Central memory CD8-positive, alpha-beta T cell (primary cell): ENCODE measurements around the gene SEL1L3.
A peak's percentile ranks its signal among the peaks of the same experiment; 100 is the strongest.

Experiments
- ATAC-seq: fragments of 150-1000 bp; cut with Tn5 transposase; replicated peaks from 2 replicates; pipeline ENCODE4 v1.10.0; 2022; ENCODE audit warnings: mild to moderate bottlenecking, moderate FRiP score, moderate number of reproducible peaks; ENCODE audit not compliant: poor library complexity, severe bottlenecking; ENCODE audit errors: extremely low read depth
- DNase-seq, 2 donors: peaks; one replicate each; pipeline ENCODE4 v3.0.0; 2021; ENCODE audit warnings: low spot score in 2 of 2
- H3K27ac Mint-ChIP-seq: one replicate; pipeline ENCODE4 v1.8.0; 2022; ENCODE audit warnings: low read depth, mild to moderate bottlenecking, moderate library complexity, mixed read lengths
- H3K27me3 Mint-ChIP-seq: one replicate; pipeline ENCODE4 v1.8.0; 2022; ENCODE audit warnings: mixed read lengths
- H3K36me3 Mint-ChIP-seq: one replicate; pipeline ENCODE4 v1.8.0; 2022; ENCODE audit warnings: mild to moderate bottlenecking, moderate library complexity, mixed read lengths; ENCODE audit not compliant: insufficient read depth
- H3K4me1 Mint-ChIP-seq: one replicate; pipeline ENCODE4 v1.8.0; 2022; ENCODE audit warnings: mixed read lengths
- H3K4me3 Mint-ChIP-seq: one replicate; pipeline ENCODE4 v1.8.0; 2022; ENCODE audit warnings: mild to moderate bottlenecking, moderate library complexity, mixed read lengths
- H3K9me3 Mint-ChIP-seq: one replicate; pipeline ENCODE4 v1.8.0; 2022; ENCODE audit warnings: mixed read lengths

The SEL1L3 gene

DNA sequence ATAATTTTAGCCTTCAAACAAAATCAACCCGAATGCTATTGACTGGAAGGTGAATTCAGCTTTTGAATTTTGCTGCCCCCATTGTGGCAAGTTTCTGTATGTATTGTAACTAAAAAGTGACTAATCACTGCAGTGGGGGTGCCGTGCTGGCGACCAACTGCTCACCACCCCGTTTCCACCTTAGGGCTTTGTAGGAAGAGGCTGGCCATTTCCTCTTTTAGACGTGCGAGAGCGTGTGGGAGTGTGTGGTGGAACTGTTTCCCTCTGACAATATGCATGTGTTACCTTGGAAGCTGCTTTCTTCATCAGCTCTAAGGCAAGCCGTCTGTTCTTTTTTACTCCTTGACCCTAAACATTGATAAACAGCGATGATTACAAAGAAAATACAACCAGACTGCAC, 78.8 kb downstream of the SEL1L3 start:
- H3K4me3 Mint-ChIP-seq, result no peak overlapping the region
- no peaks in the 10 kb centered on the region for H3K9me3 Mint-ChIP-seq
- ATAC-seq (no peak), DNase-seq (no peak)
- H3K36me3 Mint-ChIP-seq, result peaks cover 39% of the 10 kb centered on the region
- no peaks in the 10 kb centered on the region for H3K4me1 Mint-ChIP-seq
- H3K27ac Mint-ChIP-seq, result no peak overlapping the region
- H3K27me3 Mint-ChIP-seq, result no peaks in the 10 kb centered on the region

- H3K36me3 Mint-ChIP-seq, result peaks cover 40% of the 10 kb centered on the region
- no peak overlapping the region for H3K27ac Mint-ChIP-seq
- H3K27me3 Mint-ChIP-seq, result no peaks in the 10 kb centered on the region
- H3K9me3 Mint-ChIP-seq, result no peaks in the 10 kb centered on the region
- no peak for DNase-seq
- no peak overlapping the region for H3K4me3 Mint-ChIP-seq
- no peaks in the 10 kb centered on the region for H3K4me1 Mint-ChIP-seq
- no peak for ATAC-seq
Observed at GRCh38 chr4:25783126-25783525, 79.7 kb downstream of the SEL1L3 start.

GRCh38 chr4:25782482-25782881, 80.3 kb downstream of the SEL1L3 start:
- Mint-ChIP-seq H3K9me3 (no peaks in the 10 kb centered on the region), H3K27ac (no peak overlapping the region), H3K27me3 (no peaks in the 10 kb centered on the region), H3K4me1 (no peaks in the 10 kb centered on the region), H3K36me3 (peaks cover 41% of the 10 kb centered on the region), H3K4me3 (no peak overlapping the region)
- ATAC-seq (no peak), DNase-seq (no peak)

- Mint-ChIP-seq H3K27me3 (no peaks in the 10 kb centered on the region), H3K36me3 (peaks cover 51% of the 10 kb centered on the region), H3K27ac (no peak overlapping the region), H3K4me1 (no peaks in the 10 kb centered on the region), H3K9me3 (no peaks in the 10 kb centered on the region), H3K4me3 (no peak overlapping the region)
- ATAC-seq, result no peak
- no peak for DNase-seq
Observed at GRCh38 chr4:25779021-25779420, 83.8 kb downstream of the SEL1L3 start.

- Mint-ChIP-seq H3K27me3 (no peaks in the 10 kb centered on the region), H3K36me3 (peaks cover 49% of the 10 kb centered on the region), H3K9me3 (no peaks in the 10 kb centered on the region), H3K27ac (peak overlapping the region; percentile 3), H3K4me1 (no peaks in the 10 kb centered on the region), H3K4me3 (no peak overlapping the region)
- ATAC-seq, result no peak
- no peak for DNase-seq
Observed at GRCh38 chr4:25776795-25777194, 86.0 kb downstream of the SEL1L3 start.

DNA sequence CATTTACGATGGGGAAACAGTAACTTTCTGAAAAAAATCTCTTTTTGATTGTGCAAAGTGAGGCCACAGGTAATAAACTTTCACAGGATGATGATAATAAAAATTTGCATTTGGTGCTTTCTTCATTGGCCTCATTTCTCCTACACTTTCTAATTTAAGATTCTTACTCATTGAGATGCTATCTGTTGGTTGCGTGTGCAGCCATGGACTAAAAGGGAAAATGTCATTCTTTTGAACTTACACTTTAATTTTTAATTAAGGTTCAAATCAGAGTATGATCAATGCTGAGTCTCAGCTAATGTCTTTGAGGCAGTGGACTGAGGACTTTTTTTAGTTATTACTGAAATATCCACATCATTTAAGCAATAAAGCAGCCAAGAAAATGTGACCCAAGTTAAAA, 87.6 kb downstream of the SEL1L3 start:
- ATAC-seq (no peak), DNase-seq (no peak)
- Mint-ChIP-seq H3K9me3 (no peaks in the 10 kb centered on the region), H3K36me3 (peaks cover 42% of the 10 kb centered on the region), H3K27ac (no peak overlapping the region), H3K4me1 (no peaks in the 10 kb centered on the region), H3K27me3 (no peaks in the 10 kb centered on the region), H3K4me3 (no peak overlapping the region)

GRCh38 chr4:25773358-25773757, 89.4 kb downstream of the SEL1L3 start:
- no peak overlapping the region for H3K4me3 Mint-ChIP-seq
- H3K36me3 Mint-ChIP-seq, result peaks cover 34% of the 10 kb centered on the region
- no peak overlapping the region for H3K27ac Mint-ChIP-seq

GRCh38 chr4:25771672-25772071, 91.1 kb downstream of the SEL1L3 start:
- peaks cover 30% of the 10 kb centered on the region for H3K36me3 Mint-ChIP-seq
- H3K27me3 Mint-ChIP-seq, result no peaks in the 10 kb centered on the region

More at GRCh38 chr4:25773358-25773757, 89.4 kb downstream of the SEL1L3 start:
- Mint-ChIP-seq H3K9me3 (no peaks in the 10 kb centered on the region), H3K27me3 (no peaks in the 10 kb centered on the region), H3K4me1 (no peaks in the 10 kb centered on the region)
- DNase-seq (no peak), ATAC-seq (no peak)

DNA sequence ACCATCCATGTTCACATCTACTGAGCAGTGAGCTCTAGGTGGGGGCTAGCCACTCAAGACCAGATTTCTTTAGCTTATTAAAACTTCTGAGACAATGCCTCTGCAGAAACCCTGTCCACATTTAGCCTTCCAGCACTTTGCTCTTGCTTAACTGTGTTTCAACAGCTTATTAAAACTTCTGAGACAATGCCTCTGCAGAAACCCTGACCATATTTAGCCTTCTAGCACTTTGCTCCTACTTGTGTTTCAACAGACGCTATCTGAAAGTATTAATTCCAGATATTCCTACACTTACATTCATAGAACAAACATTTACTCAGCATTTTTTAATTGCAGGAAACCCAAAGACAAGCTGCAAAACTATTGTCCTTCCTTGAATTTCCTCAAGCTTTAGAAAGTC, 91.9 kb downstream of the SEL1L3 start:
- peaks cover 34% of the 10 kb centered on the region for H3K36me3 Mint-ChIP-seq
- DNase-seq (no peak), ATAC-seq (no peak)
- no peak overlapping the region for H3K4me3 Mint-ChIP-seq
- no peaks in the 10 kb centered on the region for H3K4me1 Mint-ChIP-seq
- H3K27me3 Mint-ChIP-seq, result no peaks in the 10 kb centered on the region
- no peaks in the 10 kb centered on the region for H3K9me3 Mint-ChIP-seq
- no peak overlapping the region for H3K27ac Mint-ChIP-seq

More at GRCh38 chr4:25771672-25772071, 91.1 kb downstream of the SEL1L3 start:
- H3K4me1 Mint-ChIP-seq, result no peaks in the 10 kb centered on the region
- no peak for ATAC-seq
- no peak overlapping the region for H3K27ac Mint-ChIP-seq
- H3K9me3 Mint-ChIP-seq, result no peaks in the 10 kb centered on the region
- no peak for DNase-seq
- H3K4me3 Mint-ChIP-seq, result no peak overlapping the region

DNA sequence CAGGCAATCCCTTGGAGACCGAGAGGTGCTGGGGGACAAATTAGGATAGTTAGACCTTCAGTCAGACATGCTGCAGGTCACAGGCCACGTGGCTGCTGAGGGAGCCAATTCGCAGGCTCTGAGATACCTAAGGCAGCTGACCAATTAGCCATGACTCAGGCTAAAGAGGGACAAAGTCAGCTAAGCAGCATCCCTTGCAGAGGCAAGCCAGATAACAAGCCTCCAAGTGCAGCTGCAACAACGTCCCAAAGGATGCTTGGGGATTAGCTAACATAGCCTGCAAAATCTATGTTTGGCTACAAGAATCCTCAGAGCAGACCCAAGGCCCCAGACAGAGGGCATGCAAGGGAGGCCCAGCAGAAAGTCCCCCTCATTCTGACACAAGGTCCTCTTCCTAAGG, 93.5 kb downstream of the SEL1L3 start:
- no peaks in the 10 kb centered on the region for H3K9me3 Mint-ChIP-seq
- H3K4me3 Mint-ChIP-seq, result no peak overlapping the region
- no peak for DNase-seq
- H3K36me3 Mint-ChIP-seq, result peaks cover 46% of the 10 kb centered on the region
- no peaks in the 10 kb centered on the region for H3K27me3 Mint-ChIP-seq
- H3K27ac Mint-ChIP-seq, result no peak overlapping the region
- no peak for ATAC-seq
- H3K4me1 Mint-ChIP-seq, result no peaks in the 10 kb centered on the region

DNA sequence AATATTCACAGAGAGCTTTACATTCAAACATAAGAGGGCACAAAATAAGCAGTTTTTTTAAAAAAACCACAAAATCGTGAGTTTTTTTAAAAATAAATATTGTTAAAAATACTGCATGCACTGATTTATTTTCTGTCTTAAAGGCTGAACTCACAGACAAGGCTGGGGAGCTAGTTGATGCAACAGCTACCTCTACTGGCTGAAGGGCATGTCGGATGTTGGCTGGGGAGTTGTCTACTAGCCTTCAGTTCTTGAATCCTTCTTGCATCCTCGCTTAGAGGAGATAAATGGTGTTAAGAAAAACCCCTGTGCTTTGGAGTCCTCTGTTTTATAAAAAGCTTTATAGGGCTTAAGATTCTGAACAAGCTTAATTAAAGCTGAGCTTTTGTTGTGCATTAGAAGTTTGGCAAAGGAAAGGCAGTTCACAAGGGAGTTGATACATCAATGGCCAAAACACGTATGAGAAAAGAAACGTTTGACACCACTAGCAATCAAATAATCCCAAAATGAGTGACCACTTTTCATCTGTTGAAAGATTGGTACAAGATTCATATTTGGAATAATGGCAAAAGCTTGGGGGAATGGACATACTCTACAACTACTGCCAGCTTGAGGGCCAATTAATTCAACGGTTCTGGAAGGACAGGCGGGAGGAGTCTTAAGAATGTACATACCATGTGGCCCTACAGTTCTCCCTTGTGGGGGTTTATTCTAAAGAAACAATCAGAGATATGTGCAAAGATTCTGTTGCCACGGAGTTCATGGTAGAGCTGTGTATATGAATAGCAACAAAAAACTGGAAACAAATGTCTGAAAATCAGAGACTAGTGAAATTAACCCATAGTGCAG, 94.7 kb downstream of the SEL1L3 start:
- no peak overlapping the region for H3K27ac Mint-ChIP-seq
- no peaks in the 10 kb centered on the region for H3K9me3 Mint-ChIP-seq
- no peaks in the 10 kb centered on the region for H3K4me1 Mint-ChIP-seq
- peaks cover 49% of the 10 kb centered on the region for H3K36me3 Mint-ChIP-seq
- ATAC-seq (no peak), DNase-seq (no peak)
- no peak overlapping the region for H3K4me3 Mint-ChIP-seq
- H3K27me3 Mint-ChIP-seq, result no peaks in the 10 kb centered on the region

- no peak for DNase-seq
- H3K27ac Mint-ChIP-seq, result no peak overlapping the region
- no peaks in the 10 kb centered on the region for H3K9me3 Mint-ChIP-seq
- H3K27me3 Mint-ChIP-seq, result no peaks in the 10 kb centered on the region
- H3K4me3 Mint-ChIP-seq, result no peak overlapping the region
- H3K4me1 Mint-ChIP-seq, result no peaks in the 10 kb centered on the region
- peaks cover 69% of the 10 kb centered on the region for H3K36me3 Mint-ChIP-seq
- no peak for ATAC-seq
Observed at GRCh38 chr4:25760518-25761157, 102.2 kb downstream of the SEL1L3 start.

GRCh38 chr4:25760048-25760447, 102.7 kb downstream of the SEL1L3 start:
- ATAC-seq (no peak), DNase-seq (no peak)
- no peaks in the 10 kb centered on the region for H3K4me1 Mint-ChIP-seq
- H3K27ac Mint-ChIP-seq, result no peak overlapping the region
- no peak overlapping the region for H3K4me3 Mint-ChIP-seq
- no peaks in the 10 kb centered on the region for H3K9me3 Mint-ChIP-seq
- peaks cover 68% of the 10 kb centered on the region for H3K36me3 Mint-ChIP-seq
- H3K27me3 Mint-ChIP-seq, result no peaks in the 10 kb centered on the region
